Activated effector memory CD4-positive, alpha-beta T cell treated with anti-CD3 and anti-CD28 coated beads, Interleukin-2, amount 50 U/mL, for 16 hours (primary cell): ENCODE data around the gene ANKRD9.
"Not testable (repeated sequence)": the region's sequence is repeated elsewhere in the genome, so short reads cannot be mapped to it uniquely, and the experiment has no call there.

Experiments used
- DNase-seq: peaks from one replicate; pipeline ENCODE4 v3.0.0-alpha.2; 2020

ANKRD9 gene, protein sequence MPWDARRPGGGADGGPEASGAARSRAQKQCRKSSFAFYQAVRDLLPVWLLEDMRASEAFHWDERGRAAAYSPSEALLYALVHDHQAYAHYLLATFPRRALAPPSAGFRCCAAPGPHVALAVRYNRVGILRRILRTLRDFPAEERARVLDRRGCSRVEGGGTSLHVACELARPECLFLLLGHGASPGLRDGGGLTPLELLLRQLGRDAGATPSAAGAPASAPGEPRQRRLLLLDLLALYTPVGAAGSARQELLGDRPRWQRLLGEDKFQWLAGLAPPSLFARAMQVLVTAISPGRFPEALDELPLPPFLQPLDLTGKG

DNA sequence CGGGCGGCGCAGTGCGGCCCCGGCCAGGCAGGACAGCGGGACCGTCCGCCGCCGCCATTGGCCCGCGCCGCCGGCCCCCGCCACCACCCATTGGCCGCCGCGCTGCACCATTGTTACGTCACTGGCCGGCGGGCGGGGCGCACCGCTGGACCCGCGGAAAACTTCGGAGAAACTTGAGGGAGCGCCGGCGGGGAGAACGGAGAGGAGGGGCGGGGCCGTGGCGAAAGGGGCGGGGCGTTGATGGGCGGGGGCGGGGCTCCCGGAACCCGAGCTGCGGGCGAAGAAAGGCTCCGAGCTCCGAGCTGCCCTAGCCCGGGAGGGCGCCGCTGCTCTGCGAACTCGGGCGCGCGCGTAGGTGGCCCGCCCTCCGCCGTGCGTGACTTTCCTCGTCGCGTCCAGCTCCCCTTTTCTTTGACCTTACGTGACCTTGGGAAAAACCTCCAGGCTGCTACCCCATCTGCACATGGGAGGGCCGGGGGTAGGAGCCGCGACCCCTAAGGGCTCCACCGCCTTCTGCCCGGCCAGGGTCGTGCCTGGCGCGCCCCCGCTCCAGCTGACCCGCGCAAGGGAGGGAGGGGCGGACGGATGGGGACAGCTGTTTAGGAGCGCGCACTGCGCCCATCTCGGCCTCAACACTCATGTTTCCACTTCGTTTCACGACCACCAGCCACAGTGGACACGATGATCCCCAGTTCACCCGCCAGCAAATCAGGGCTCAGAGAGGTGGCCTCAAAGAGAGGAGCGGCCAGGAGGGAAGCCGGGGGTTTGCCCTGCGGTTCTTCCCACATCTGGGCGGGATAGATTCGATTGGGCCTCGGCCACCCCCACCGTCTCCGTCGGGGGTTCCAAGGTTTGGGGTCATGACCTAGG, at the start of gene ANKRD9:
Gene ANKRD9, minus strand, starts transcription at position 31 of the 870 bp plus-strand sequence. CDS start 1,887 bp downstream, outside the sequence.
- peak; percentile 96 for DNase-seq

DNA sequence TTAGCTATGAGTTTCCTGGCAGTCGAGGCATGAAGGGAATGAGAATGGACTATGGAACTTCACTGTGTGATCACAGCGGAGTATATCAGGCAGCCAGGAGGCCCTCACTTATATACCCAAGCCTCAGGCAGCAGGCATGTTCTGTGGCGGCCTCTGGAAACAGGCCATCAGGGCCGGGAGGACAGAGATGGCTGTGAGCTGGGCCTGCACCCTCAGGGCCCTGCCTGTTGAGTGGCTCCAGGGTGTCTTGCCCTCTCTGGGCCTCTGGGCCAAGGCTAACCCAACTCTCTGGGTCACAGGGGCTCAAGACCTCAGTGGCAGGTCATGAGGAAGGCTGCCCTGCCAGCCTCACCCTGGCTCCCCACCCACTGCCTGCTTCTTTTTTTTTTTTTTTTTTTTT, 49.0 kb upstream of the ANKRD9 start:
- DNase-seq: no peak

DNA sequence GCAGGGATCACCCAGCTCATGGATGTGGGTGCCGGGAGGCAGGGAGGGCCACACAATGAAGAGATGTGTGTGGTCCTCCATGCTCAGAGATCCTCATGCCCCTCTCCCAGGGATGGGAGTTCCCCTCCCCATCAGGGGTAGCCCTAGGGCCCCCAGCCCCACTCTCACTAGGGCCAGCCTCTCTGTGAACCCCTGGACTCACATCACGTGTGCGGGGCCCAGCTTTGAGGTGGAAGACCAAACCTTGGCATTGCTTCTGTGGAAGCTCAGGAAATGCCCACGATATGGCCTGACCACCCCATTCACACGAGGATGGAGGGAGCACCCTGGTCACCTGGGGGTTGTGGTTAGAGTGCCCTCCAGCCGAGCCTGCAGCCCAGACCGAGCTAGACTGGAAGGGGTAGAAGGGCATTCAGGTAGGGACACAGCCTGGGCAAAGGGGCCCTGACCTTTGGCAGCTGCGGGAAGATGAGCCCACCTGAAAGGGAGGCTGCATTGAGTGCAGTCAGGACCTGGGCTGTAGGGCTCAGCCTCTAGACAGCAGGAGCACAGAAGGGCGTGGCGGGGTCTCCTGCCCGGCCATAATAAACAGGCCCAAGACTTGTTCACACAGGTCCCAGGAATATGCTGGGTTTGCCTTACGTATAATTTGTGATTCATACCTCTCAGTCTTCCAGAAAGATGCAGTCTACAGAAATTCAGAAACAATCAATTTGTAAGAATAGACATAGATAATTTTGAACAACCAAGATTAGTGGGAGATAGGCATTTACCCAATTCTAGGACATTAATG, 48.1 kb upstream of the ANKRD9 start:
- DNase-seq: no peak

DNA sequence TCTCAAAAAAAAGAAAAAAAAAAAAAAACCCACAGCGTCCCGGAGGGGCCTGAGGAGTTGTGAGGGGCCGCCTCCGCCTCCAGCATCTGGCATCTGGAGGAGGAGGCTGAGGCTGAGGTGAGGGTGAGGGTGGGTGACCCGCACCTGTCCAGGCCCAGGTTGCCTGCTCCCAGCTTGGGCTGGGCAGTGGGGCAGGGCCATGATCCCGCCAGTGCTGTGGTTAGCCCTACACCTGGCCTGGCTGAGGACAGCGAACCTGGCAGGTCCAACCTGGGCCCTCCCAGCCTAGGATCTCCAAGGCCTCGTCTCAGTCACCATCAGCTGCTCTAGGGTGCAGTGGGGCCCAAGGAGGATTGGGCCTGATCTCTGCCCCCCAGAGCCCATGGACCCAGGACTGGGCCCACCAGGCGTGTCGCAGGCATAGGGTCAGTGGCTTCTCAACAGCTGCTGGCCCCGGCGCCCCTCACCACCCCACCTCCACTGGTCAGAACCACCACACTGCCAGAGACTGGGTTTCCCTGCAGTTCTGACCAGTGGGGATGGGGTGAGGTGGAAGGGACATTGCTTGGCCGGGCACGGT, 46.6 kb upstream of the ANKRD9 start:
- no peak for DNase-seq

DNA sequence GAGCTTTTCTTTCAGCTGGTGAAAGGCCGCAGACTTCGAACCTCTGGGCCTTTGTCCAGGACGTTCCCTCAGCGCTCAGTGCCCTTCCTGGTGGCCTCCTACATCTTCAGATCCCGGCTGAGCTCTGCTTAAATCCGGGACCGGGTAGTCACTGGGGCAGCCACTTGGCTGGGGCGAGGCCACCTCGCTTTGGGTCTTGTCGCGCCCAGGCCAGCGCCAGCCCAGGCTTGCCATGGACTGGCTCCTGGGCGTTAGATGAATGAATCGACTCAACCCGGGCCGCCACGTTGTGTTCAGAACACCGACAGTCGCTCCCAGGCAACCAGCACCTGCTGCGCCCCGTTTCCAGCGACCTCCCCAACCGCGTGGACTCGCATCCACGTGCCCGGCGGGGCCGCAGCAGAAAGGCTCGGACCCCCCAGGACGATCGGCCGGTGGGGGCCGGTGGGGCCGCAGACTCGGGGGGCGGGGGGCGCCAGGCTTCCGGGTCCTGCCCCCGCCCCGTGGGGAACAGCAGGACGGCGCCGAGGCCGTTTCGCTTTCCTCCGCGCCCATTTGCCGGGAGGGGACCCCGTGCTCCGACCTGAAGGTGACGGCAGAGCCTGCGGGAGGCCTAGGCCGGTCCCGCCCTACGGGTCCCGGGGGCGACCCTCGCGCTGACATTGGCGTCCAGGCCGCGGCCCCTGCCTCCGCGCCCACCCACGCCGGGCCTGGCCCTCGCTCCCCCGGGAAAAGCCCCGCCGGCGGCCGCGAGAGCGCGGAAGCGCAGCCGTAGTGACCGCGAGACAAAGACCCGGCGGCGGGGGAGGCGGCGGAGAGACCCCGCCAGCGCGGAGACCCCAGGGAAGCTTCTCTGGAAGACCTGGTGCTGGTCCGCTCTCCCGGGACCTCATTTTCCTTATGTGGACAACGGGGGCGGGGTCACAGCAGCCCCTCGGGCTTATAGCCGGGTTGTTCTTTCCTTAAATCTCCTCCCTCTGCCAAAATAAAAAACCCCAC, 45.5 kb upstream of the ANKRD9 start:
- DNase-seq: peak; percentile 86

DNA sequence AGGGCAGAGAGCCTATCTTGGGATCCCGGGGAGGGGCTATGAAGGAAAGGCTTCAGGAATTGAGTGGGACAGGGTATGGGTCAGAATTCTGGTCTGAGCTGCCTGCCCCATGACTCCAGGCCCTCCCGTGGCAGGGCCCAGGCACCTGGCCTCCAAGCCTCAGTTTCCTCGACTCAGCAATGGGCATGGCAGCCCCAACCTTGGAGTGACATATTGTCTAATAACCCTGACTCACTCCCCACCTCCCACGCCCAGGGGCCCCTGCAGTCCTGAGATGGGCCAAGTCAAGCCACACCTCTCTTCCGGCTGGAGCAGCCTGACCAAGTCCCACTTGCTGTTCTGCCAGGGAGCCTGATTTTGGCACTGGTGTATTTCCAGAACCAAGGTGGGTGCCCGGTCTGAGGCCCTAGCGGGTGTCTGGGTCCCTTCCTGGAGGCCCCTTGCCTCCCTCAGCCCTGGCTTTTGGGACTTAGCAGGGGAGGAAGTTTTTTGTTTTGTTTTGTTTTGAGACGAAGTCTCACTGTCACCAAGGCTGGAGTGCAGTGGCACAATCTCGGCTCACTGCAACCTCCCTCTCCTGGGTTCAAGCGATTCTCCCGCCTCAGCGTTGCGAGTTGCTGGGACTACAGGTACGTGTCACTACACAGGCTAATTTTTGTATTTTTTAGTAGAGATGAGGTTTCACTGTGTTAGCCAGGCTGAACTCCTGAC, 42.6 kb upstream of the ANKRD9 start:
- DNase-seq: no peak

DNA sequence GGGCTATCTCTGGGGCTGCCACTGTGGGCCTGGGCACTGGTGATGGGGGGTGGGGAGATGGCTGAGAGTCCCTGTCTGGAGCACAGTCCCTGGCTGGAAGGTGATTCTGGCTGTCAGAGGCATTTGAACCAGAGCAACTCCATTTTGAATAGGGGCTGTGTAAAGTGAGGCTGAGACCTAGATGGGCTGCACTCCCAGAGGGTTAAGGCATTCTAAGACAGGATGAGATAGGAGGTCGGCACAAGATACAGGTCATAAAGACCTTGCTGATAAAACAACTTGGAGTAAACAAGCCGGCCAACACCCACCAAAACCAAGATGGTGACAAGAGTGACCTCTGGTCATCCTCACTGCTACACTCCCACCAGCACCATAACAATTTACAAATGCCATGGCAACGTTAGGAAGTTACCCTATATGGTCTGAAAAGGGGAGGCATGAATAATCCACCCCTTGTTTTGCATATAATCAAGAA, 41.4 kb upstream of the ANKRD9 start:
- DNase-seq: not testable (repeated sequence)

DNA sequence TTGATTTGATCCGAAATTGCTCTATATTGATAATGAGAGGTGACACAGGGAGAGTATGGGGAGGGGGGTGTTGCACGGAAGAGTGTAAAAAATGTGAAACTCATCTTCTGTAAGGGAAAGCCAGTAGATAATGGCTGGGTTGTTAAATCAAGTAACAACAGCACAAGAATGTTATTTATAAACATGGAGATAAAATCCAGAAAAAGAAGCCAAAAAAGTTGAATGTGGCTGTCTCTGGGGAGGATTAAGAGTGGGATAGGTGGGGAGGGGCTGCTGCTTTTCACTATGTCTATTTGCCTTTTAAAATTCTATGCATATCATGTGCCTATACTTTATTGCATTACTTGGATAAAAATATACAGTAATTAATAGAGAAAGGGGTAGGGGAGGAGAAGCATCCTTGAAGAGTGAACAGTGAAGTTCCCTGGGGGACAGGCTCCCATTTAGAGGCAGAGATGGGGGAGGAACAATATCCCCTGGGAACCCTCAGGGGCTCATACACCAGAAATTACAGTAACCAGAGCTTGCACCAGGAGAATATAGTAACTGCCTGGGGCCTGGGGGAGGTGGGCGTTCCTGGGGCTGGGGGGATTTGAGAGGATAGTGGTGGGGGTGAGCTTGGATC, 39.2 kb upstream of the ANKRD9 start:
- DNase-seq: no peak

DNA sequence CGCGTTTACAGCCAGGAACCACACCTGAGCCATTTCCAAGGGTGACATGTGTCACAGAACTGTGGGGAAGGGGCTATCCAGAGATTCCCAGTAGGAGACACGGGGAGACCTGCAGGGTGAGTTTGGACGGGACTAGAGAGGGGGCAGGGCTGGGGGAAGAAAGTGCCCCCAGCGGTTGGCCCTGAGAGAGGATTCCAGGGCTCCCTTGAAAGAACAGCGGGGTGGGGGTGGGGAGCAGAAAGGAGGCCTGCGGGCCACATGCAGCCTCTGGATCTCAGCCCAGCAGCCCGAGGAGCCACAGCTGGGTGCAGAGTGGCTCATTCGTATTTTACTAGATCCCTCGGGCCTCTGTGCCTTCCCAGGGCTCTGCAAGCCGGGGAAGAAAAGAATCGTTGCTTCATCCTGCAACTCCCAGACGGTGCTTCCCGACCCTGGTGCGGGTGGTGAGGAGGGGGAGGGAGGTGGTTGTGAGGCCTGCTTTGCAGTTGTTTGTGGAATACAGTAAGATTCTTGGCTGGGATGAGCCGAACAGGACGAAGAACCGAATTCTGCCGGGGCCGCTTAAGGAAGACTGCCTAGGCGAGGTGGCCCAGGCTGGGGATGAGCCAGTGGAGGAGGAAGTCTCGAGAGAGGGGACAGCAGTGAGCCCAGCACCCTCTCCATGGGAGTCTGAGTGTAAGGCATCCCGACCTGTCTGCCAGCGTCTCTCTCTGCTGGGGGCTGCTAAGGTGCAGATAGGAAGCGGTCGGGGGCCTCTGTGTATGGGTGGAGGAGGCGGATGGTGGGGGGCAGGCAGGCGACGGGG, 36.1 kb upstream of the ANKRD9 start:
- DNase-seq: no peak

DNA sequence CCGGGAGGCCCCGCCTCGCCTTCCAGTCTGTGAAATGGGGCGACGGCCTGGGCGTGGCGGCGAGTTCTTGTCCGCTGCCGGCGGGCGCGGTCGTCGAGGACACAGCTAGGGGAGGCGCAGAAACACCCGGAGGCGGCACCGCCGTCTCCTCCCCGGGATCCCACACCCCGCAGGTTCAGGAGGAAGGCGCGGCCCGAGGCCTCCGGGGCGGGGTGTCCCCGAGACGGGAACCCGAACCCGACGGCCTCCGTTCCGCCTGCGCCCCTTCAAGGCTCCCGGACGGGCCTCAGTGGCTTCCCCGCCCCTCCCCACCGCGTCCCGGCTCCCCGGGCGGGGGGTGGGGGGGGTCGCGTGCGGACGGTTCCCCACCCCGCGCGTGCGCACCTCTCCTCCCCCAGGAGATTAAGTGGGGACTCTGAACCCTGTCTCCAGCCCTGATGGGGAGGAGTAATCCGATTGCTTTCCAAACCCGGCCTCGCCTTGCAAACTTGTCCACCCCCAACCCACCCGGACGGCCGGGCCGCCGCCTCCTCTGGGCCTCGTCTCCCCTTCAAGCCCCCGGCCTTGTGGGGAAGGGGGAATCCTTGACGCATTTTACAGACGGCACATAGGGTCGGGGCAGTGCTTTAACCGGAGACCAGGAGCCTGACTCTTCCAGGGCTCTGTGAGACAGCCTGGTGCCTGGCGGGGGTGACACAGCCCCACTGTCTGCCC, 35.3 kb upstream of the ANKRD9 start:
- DNase-seq: peak; percentile 75

DNA sequence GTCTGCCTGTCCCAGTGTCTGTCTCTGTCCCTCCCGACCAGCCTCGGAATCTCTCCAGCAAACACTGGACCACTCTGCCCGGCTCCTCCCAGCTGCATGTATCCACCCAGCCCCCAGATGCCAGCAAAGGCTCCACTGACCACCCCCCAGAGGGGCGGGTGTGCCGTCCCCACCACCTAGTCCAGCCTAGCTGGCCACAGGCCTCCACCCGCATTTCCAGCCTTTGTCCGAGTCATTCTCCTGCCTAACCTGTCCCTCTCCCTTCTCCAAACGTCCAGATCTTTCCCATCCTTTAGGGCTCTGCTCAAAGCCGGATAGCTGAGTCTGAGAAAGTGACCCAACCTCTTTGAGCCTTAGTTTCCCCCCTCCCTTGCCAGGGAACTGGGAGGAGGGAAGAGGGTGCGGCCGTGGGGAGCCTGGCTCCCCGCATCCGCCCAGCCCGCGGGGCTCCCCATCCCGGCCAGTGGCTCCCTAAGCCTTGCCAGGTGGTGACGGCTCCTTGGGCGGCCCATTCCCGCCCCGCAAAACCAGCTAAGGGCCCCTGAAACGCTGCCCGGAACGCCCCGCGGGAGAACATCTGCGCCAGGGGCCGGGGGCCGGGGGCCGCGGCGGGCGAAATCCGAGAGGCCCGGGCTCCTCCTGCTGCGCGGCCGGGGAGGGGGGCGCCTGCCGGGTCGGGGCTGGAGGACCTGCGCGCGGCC, 34.6 kb upstream of the ANKRD9 start:
- no peak for DNase-seq

DNA sequence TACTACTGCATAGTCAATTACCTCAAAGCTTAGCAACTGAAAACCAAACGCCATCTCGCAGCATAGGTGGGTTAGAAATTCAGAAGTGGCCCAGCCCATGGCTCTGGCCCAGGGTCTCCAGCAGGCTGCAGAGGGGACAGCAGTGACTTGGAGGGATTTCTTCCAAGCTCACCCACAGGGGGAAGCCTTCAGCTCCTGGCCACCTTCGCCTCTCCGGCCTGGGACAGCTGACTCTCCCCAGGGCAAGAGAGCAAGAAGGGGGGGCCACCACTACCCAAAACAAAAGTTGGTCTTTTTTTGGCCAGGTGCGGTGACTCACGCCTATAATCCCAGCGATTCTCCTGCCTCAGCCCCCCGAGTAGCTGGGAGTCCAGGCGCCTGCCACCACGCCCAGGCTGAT, 32.2 kb upstream of the ANKRD9 start:
- DNase-seq: no peak

DNA sequence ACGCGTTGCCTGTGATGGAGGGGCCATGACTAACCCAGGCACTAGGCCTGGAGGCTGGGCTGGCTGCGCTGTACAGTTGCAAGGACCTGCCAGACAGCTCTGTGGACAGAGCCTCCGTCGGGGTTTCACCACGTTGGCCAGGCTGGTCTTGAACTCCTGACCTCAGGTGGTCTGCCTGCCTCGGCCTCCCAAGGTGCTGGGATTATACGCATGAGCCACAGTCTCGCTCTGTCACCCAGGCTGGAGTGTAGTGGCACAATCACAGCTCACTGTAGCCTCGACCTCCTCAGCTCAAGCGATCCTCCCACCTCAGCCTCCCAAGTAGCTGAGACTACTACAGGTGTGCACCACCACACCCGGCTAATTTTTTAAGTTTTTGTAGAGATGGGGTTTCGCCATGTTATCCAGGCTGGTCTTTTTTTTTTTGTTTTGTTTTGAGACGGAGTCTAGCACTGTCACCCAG, 31.5 kb upstream of the ANKRD9 start:
- not testable (repeated sequence) for DNase-seq

DNA sequence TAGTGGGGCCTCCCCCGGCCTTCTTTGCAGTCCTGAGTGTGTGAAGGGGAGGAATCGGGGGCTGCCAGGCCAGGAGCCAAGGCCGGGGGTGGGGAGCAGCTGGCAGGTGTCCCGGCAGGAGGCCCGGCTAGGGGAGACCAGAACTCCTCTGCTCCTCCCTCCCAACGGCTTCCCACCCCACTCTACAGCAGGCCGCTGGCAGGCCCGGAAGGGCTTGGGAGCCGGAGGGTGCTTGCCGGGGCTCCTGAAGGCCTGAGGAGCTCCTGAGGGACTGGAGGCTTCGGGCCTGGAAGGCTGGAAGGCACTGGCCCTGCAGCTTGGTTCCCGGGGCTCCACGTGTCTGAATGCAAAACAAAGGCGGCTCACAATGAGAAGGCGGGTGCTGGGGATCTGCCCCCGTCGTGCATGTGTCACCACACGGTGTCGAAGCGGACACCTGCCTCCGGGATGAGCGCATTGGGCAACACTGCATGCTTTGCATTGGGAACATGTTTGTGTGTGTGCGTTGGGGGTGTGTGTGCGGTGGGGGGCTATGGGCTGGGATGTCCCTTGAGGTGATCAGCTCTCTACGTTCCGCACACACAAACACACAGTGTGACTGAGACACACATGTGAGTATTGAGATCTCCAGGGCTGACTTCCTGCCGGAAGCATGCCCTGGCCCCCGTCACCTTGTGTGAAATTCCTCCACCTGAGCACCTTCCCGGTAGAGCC, 30.9 kb upstream of the ANKRD9 start:
- DNase-seq: no peak

DNA sequence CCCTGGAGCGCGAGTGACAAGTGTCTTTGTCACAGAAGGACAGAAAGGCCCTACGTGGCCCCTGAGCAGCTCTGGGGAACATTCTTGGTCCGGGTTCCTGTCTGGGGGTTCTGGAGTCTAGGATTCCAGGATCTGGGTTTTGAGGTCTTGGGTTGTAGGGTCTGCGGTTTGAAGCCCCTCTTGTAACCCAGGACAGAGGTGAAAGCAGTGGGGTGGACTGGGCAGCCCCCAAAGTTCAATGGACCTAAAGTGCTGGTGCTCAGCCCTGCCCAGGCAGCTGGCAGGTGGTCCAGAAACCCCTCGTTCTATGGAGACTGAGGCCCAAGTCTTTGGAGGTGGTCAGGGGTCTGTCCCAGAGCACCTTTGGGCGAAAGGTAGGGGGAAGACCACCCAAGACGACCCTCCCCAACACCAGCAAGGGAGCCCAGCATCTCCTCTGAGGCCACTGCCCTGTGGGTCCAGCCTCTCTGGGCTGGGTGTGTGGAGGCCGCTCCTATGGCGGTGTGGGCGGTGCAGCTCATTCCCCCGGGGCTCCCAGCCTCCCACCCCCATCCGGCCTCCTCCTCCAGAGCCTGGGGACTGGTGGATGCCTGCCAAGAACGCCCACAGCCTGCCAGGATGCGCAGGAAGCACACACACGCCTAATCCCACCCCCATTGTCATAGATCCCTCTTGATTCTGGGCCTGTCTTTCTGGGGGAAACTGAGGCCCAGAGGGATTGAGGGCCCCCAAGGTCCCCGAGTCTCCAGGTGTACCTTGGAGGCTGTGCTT, 30.2 kb upstream of the ANKRD9 start:
- DNase-seq: no peak
